T47D (cell line): ENCODE data around the gene NMD3.
A peak's percentile ranks its signal among the peaks of the same experiment; 100 is the strongest.
"Not testable (repeated sequence)": the region's sequence is repeated elsewhere in the genome, so short reads cannot be mapped to it uniquely, and the experiment has no call there.

Source experiments
- DNase-seq, 2 experiments: peaks; one replicate each; pipeline versions ENCODE4 v3.0.0 to v3.0.0-alpha.2; 2011 to 2012; ENCODE audit warnings: low read depth in 1 of 2, low spot score in 1 of 2
- JUND ChIP-seq: IDR thresholded peaks from 2 replicates; pipeline ENCODE4 v1.6.1; 2012; ENCODE audit warnings: low read depth
- in situ Hi-C: cut with HindIII; loops from 2 replicates; pipeline ENCODE4 v1.10.0; 2016; ENCODE audit warnings: low sequenced_read_pairs, low pct_unique_long_range_greater_than_20kb

The NMD3 gene

DNA sequence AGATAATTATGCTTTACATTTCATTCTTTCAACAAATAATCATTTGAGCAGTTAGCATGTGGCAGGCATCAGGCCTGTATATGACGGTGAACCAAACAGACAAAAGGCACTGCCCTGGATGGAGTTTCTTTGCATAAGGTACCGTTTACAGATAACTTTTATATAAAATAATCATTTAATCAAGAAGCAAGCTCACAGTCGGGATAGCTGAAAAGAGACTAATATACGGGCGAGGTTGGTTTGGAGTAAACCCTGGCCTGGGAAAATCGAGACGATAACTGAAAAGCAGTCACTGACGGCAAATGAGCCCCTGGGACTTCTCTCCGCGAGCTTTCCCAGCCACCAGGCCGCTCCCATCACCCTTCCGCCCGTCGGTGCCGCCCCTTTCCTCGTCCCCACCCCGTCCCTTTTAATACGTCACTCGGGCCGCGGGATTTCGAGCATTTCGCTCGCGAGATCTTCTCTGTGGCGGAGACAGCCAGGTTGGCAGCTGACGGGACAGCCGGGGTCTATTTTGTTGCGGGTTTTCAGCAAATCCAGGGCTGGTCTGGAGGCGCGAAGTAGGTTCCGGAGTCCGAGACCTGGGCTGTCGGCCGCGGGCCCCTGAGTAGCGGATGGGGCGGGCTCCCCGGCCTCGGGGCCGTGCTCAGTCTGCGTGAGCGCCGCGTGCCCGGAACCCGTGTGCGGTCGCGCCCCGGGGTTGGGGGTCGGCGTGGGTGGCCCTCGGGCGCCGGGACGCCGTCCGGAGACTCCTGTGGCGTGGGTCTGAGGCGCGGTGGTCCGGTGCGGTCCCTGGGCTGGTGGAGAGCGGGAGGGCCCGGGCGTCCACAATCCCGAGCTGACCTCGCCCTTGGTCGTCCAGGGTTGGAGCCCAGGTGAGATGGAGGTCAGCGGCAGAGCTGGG lies at the start of gene NMD3:
Gene NMD3, plus strand, starts transcription at position 462 of the 904 bp plus-strand sequence. CDS start 703 bp downstream, outside the sequence.
- in situ Hi-C loops: no loop called here
- DNase-seq: peak; percentile 93 to 97
- no peak for TF ChIP-seq JUND

GRCh38 chr3:161171639-161172552 lies 49.2 kb upstream of the NMD3 start:
- no peak for TF ChIP-seq JUND
- peak; percentile 44 to 78 for DNase-seq
- in situ Hi-C loops: no loop called here

DNA sequence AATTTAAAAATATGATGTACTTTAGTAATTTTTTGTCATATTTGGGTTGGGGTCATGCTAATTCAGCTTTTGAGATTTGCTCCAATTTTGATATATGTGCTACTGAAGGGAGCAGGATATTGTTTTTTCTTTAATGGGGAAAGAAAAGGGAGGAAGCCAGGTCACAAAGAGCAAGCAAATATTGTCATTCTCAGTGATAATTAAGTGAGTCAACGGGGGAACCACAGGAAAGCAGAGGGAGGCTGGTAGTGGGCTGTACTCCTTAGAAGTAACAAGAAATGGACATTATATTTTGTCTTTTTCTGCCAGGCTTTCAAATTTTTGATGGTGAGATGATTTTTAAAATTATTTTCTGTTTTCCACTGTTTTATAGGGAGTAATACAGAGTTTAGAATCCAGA lies 45.6 kb upstream of the NMD3 start:
- in situ Hi-C loops: no loop called here
- no peak for DNase-seq
- no peak for TF ChIP-seq JUND

- DNase-seq: no peak
- in situ Hi-C loops: no loop called here
- no peak for TF ChIP-seq JUND
Measured at GRCh38 chr3:161177991-161178390, 43.1 kb upstream of the NMD3 start.

- DNase-seq, in situ Hi-C loops: not testable (repeated sequence)
Measured at GRCh38 chr3:161181371-161181770, 39.7 kb upstream of the NMD3 start.

- in situ Hi-C loops: no loop called here
- peak in 1 of 2 experiments; percentile 22 for DNase-seq
- TF ChIP-seq JUND: no peak
Measured at GRCh38 chr3:161187046-161187445, 34.1 kb upstream of the NMD3 start.

GRCh38 chr3:161197855-161198850 lies 23.0 kb upstream of the NMD3 start:
- in situ Hi-C loops: no loop called here
- DNase-seq: no peak
- no peak for TF ChIP-seq JUND

DNA sequence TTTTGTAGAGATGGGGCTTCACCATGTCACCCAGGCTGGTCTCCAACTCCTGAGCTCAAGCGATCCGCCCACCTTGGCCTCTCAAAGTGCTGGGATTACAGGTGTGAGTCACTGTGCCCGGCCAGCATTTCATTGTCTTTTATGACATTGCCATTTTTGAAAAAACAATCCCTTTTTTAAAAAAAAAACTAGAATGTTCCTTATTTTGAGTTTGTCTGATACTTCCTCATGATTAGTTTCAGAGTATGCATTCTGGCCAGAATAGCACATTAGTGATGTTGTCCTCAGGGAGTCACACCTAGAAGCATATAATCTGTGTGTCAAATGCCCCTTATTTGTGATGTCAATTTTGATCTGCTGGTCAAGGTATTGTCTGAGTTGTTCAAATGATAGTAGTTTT lies 21.2 kb upstream of the NMD3 start:
- in situ Hi-C loops: no loop called here
- no peak for DNase-seq
- TF ChIP-seq JUND: no peak

DNA sequence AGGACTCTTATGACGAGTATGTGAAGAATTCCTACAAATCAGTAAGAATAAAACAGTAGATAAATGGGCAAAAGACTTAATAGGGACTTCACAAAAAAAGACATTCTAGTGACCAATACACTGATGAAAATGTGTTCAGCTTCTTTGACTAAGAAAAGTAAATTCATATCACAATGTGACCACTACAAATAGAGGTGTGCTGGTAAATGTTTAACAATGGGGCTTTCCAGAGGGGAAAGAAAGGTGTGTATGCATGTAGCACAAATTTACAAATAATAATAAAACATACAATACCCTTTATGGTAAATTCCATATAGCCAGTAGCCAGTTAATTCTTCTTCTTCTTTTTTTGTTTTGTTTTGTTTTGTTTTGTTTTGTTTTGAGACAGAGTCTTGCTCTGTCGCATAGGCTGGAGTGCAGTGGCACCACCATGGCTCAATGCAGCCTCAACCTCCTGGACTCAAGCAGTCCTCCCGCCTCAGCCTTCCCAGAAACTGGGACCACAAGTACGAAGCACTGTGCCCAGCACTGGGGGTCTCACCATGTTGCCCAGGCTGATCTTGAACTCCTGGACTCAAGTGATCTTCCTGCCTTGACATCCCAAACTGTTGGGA lies 17.5 kb upstream of the NMD3 start:
- DNase-seq: no peak
- in situ Hi-C loops: no loop called here
- no peak for TF ChIP-seq JUND

DNA sequence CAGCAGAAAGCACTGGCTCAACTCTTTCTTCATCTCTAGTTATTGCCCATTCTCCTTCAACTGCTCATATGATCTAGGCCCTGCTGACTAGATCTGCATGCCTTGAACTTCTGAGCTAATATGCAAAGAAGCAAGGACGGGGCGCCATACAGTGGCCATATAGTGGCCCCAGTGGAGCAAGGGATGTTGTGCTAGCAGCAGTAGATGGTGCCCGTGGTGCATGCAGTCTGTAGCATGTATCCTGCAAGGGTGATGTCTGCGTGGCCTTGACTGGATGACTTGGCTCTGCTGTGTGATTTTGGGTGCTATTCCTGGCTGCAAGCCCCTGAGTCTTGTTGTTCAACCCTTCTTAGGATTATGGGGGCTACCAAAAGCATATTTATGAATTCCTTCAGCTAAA lies 12.2 kb upstream of the NMD3 start:
- TF ChIP-seq JUND: no peak
- DNase-seq: peak in 1 of 2 experiments; percentile 39
- in situ Hi-C loops: no loop called here

GRCh38 chr3:161212171-161212771 lies 8.8 kb upstream of the NMD3 start:
- TF ChIP-seq JUND: no peak
- DNase-seq: no peak
- in situ Hi-C loops: no loop called here
